Gastrocnemius medialis (tissue), 4 donors: ENCODE results near the gene KRT77. TPM values are rescaled to one million over a fixed set of nuclear protein-coding genes. Genes with fewer than 3 reads are reported as not detected.

Source experiments
- ATAC-seq, 2 donors: fragments of 150-250 bp; one replicate each; pipeline ENCODE4 v1.9.1; 2016
- DNase-seq, 2 donors: peaks; one replicate each; pipeline ENCODE4 v3.0.0-alpha.2; 2019
- H3K27ac ChIP-seq, 4 donors: fragments of 200-600 bp; sonication (generic); 1 replicate in 1 of 4; 2 replicates in 3 of 4; pipeline ENCODE4 v1.5.1; 2016 to 2018; ENCODE audit warnings: mild to moderate bottlenecking in 2 of 4, moderate library complexity in 1 of 4
- H3K27me3 ChIP-seq, 3 donors: fragments of 200-600 bp; sonication (generic) in 2 of 3; 1 replicate in 1 of 3; 2 replicates in 2 of 3; pipeline versions ENCODE4 v1.5.1 to v1.6.0; 2016 to 2019; ENCODE audit warnings: mild to moderate bottlenecking in 1 of 3, moderate library complexity in 1 of 3
- H3K36me3 ChIP-seq, 2 donors: fragments of 200-600 bp; sonication (generic) in 1 of 2; one replicate each; pipeline ENCODE4 v1.5.1; 2017 to 2018
- H3K4me1 ChIP-seq, 2 donors: fragments of 200-600 bp; sonication (generic) in 1 of 2; one replicate each; pipeline ENCODE4 v1.5.1; 2016 to 2017; ENCODE audit warnings: mild to moderate bottlenecking in 2 of 2
- H3K4me3 ChIP-seq, 4 donors: fragments of 200-600 bp; sonication (generic) in 3 of 4; 1 replicate in 1 of 4; 2 replicates in 3 of 4; pipeline ENCODE4 v1.5.1; 2016 to 2019; ENCODE audit warnings: mild to moderate bottlenecking in 2 of 4
- H3K9me3 ChIP-seq, 3 donors: fragments of 200-600 bp; sonication (generic) in 2 of 3; 1 replicate in 1 of 3; 2 replicates in 2 of 3; pipeline ENCODE4 v1.5.1; 2016 to 2019
- POLR2A ChIP-seq, 2 donors: fragments of 450-650 bp; IDR thresholded peaks; one replicate each; pipeline ENCODE4 v1.6.1; 2017; ENCODE audit warnings: antibody characterized with exemption in 2 of 2, mild to moderate bottlenecking in 2 of 2, moderate library complexity in 2 of 2
- in situ Hi-C, 4 donors: fragments of 200-750 bp; cut with MboI; loops; one replicate each; pipeline versions ENCODE4 v1.15.0 to v1.8.0; 2017; ENCODE audit warnings: low sequenced_read_pairs in 4 of 4
- intact Hi-C: fragments of 100-400 bp; cut with DNase I; formaldehyde crosslinking; loops from one replicate; pipeline ENCODE4 v1.15.1; 2023; ENCODE audit warnings: low total_unique reads
- total RNA-seq, 4 donors: library from RNA; depleted of rRNA; stranded (reverse); fragments of >200 nt; gene quantifications; one replicate each; pipeline versions ENCODE4 v1.1.0 to v1.2.3, GENCODE V29; 2016
- TF ChIP-seq, protein P1 (sequence below), 5 experiments: fragments of 450-650 bp in 3 of 5; fragments of 200-600 bp in 2 of 5; sonication (generic) in 2 of 5; IDR thresholded peaks in 4 of 5; conservative IDR thresholded peaks in 1 of 5; 1 replicate in 4 of 5; 2 replicates in 1 of 5; pipeline ENCODE4 v1.5.1; 2016 to 2019; ENCODE audit warnings: antibody characterized with exemption in 5 of 5, mild to moderate bottlenecking in 3 of 5, moderate library complexity in 3 of 5

KRT77 gene
- total RNA-seq, 4 donors from 2014 or later, result not detected

- in situ Hi-C loops (no loop called here), intact Hi-C loops (no loop called here)
- TF ChIP-seq POLR2A (IDR thresholded peaks at IDR 0.05), result no peak
- TF ChIP-seq, protein P1, sequence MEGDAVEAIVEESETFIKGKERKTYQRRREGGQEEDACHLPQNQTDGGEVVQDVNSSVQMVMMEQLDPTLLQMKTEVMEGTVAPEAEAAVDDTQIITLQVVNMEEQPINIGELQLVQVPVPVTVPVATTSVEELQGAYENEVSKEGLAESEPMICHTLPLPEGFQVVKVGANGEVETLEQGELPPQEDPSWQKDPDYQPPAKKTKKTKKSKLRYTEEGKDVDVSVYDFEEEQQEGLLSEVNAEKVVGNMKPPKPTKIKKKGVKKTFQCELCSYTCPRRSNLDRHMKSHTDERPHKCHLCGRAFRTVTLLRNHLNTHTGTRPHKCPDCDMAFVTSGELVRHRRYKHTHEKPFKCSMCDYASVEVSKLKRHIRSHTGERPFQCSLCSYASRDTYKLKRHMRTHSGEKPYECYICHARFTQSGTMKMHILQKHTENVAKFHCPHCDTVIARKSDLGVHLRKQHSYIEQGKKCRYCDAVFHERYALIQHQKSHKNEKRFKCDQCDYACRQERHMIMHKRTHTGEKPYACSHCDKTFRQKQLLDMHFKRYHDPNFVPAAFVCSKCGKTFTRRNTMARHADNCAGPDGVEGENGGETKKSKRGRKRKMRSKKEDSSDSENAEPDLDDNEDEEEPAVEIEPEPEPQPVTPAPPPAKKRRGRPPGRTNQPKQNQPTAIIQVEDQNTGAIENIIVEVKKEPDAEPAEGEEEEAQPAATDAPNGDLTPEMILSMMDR (IDR thresholded peaks at IDR 0.05 in 4 of 5, conservative IDR thresholded peaks at IDR 0.05 in 1 of 5), result no peak
- DNase-seq (no peak), ATAC-seq (no peak)
- H3K9me3 ChIP-seq, result no peaks in the 10 kb centered on the region
- peaks cover 0 to 8% (median 0%) of the 10 kb centered on the region in 3 donors for H3K27me3 ChIP-seq
- no peaks in the 10 kb centered on the region for H3K36me3 ChIP-seq
- H3K27ac ChIP-seq, result no peak overlapping the region
- H3K4me3 ChIP-seq, result no peak overlapping the region
- no peaks in the 10 kb centered on the region for H3K4me1 ChIP-seq
Observed at GRCh38 chr12:52643233-52644077, 59.9 kb downstream of the KRT77 start.

- H3K9me3 ChIP-seq, result no peaks in the 10 kb centered on the region
- intact Hi-C loops (no loop called here), in situ Hi-C loops (no loop called here)
- H3K27me3 ChIP-seq, result peaks cover 0 to 11% (median 0%) of the 10 kb centered on the region in 3 donors
- no peak for DNase-seq
- no peak for ATAC-seq
- no peak overlapping the region for H3K27ac ChIP-seq
- no peaks in the 10 kb centered on the region for H3K4me1 ChIP-seq
- H3K36me3 ChIP-seq, result no peaks in the 10 kb centered on the region
- no peak overlapping the region for H3K4me3 ChIP-seq
- TF ChIP-seq, protein P1 (IDR thresholded peaks at IDR 0.05 in 4 of 5, conservative IDR thresholded peaks at IDR 0.05 in 1 of 5), result no peak
- TF ChIP-seq POLR2A (IDR thresholded peaks at IDR 0.05), result no peak
Observed at GRCh38 chr12:52641468-52641867, 61.9 kb downstream of the KRT77 start.

Other genes with a start within 250 kb of the KRT77 start
- gene KRT6C, start 229.7 kb downstream of the KRT77 start, total RNA-seq, result not detected
- not detected for gene KRT6A, start 210.3 kb downstream of the KRT77 start, total RNA-seq
- gene KRT5, start 183.1 kb downstream of the KRT77 start, total RNA-seq, result not detected
- gene KRT71, start 150.4 kb downstream of the KRT77 start, total RNA-seq, result not detected
- gene KRT74, start 129.7 kb downstream of the KRT77 start, total RNA-seq, result not detected
- not detected for gene KRT72, start 102.1 kb downstream of the KRT77 start, total RNA-seq
- gene KRT73, start 85.0 kb downstream of the KRT77 start, total RNA-seq, result not detected
- not detected for gene KRT2, start 51.3 kb downstream of the KRT77 start, total RNA-seq
- gene KRT1, start 23.1 kb downstream of the KRT77 start, total RNA-seq, result not detected
- not detected for gene KRT76, start 73.8 kb upstream of the KRT77 start, total RNA-seq
- not detected for gene KRT3, start 92.6 kb upstream of the KRT77 start, total RNA-seq
- gene KRT4, start 110.6 kb upstream of the KRT77 start, total RNA-seq, result not detected
- gene KRT79, start 130.8 kb upstream of the KRT77 start, total RNA-seq, result not detected
- gene KRT78, start 145.5 kb upstream of the KRT77 start, total RNA-seq, result not detected
- 1 to 10 TPM in 3 of 4 donors, not detected in 1; 1.4 to 7.0 (median 3.1) TPM for gene KRT8, start 201.6 kb upstream of the KRT77 start, total RNA-seq
- 1 to 10 TPM in 3 of 4 donors, under 1 TPM in 1; 0.97 to 6.7 (median 2.7) TPM for gene KRT18, start 245.6 kb upstream of the KRT77 start, total RNA-seq